GM13977 (cell line): Measurements from ENCODE around the gene HMGN4.

Experiments used
- DNase-seq: peaks from one replicate; pipeline ENCODE4 v3.0.0; 2012; ENCODE audit warnings: low spot score
- CTCF ChIP-seq: IDR thresholded peaks from 2 replicates; pipeline ENCODE4 v1.5.1; 2012; ENCODE audit warnings: mild to moderate bottlenecking, control low read depth; ENCODE audit not compliant: insufficient read depth; ENCODE audit errors: extremely low read depth, missing control alignments
- in situ Hi-C: fragments of 300-500 bp; cut with MboI; formaldehyde crosslinking; loops from one replicate; pipeline ENCODE4 v1.12.0; 2022; ENCODE audit warnings: low sequenced_read_pairs, low pct_unique_long_range_greater_than_20kb, mixed read lengths, inconsistent platforms; ENCODE audit not compliant: unreplicated experiment

The HMGN4 gene

GRCh38 chr6:26552640-26553188 is 14.5 kb downstream of the HMGN4 start:
- DNase-seq, result no peak
- TF ChIP-seq CTCF, result no peak
- in situ Hi-C loops, result no loop called here

- no peak for TF ChIP-seq CTCF
- in situ Hi-C loops, result no loop called here
- peak; percentile 74 for DNase-seq
These were observed 15.1 kb downstream of the HMGN4 start for GRCh38 chr6:26553264-26553634.

- DNase-seq, result peak; percentile 48
- in situ Hi-C loops, result no loop called here
- TF ChIP-seq CTCF, result no peak
These were observed 15.7 kb downstream of the HMGN4 start for GRCh38 chr6:26553635-26554446.

- DNase-seq, result no peak
- no peak for TF ChIP-seq CTCF
- in situ Hi-C loops, result no loop called here
These were observed 16.2 kb downstream of the HMGN4 start for GRCh38 chr6:26554447-26554696.

GRCh38 chr6:26554697-26555504 is 16.7 kb downstream of the HMGN4 start:
- in situ Hi-C loops, result no loop called here
- DNase-seq, result peak; percentile 54
- no peak for TF ChIP-seq CTCF

- in situ Hi-C loops, result no loop called here
- TF ChIP-seq CTCF, result no peak
- DNase-seq, result no peak
These were observed 17.5 kb downstream of the HMGN4 start for GRCh38 chr6:26555505-26556262.
